DND-41 (cell line): ENCODE data around the gene PRKCD.

Source experiments
- CTCF ChIP-seq: IDR thresholded peaks from 2 replicates; pipeline ENCODE4 v1.5.1; 2012; ENCODE audit warnings: borderline replicate concordance, low read length, moderate library complexity, mild to moderate bottlenecking; ENCODE audit not compliant: poor library complexity, severe bottlenecking; ENCODE audit errors: extremely low read depth
- EZH2 ChIP-seq: IDR thresholded peaks from 3 replicates; pipeline ENCODE4 v1.6.1; 2012; ENCODE audit warnings: borderline replicate concordance, low read depth, mild to moderate bottlenecking, moderate library complexity, low read length, inconsistent platforms; ENCODE audit not compliant: severe bottlenecking

GRCh38 chr3:53153264-53153823, 7.7 kb upstream of the PRKCD start:
- TF ChIP-seq CTCF: no peak
- no peak for TF ChIP-seq EZH2
